PC-3 (cell line): ENCODE measurements around the gene MRPL50. TPM values are rescaled to one million over a fixed set of nuclear protein-coding genes. Genes with fewer than 3 reads are reported as not detected.

Experiments
- ATAC-seq: fragments of 200-7000 bp; cut with Tn5 transposase; 2 replicates; pipeline ENCODE4 v1.9.1; 2020; ENCODE audit warnings: mild to moderate bottlenecking, moderate library complexity
- BruUV-seq: library from RNA; stranded (reverse); fragments of 400-500 nt; replicated peaks from 2 replicates; lab custom pipeline; 2021; lab: Mats Ljungman, UMichigan
- CTCF ChIA-PET: fragments of 300-600 bp; sonication (Branson Sonifier 250); formaldehyde crosslinking; loops from one replicate; lab custom pipeline; 2022; ENCODE audit warnings: antibody characterized with exemption; lab: Charles Lee
- POLR2A ChIA-PET: fragments of 300-600 bp; sonication (Branson Sonifier 250); formaldehyde crosslinking; loops from one replicate; lab custom pipeline; 2022; ENCODE audit warnings: antibody characterized with exemption; ENCODE audit not compliant: unreplicated experiment; lab: Charles Lee
- DNase-seq: peaks from one replicate; pipeline ENCODE4 v3.0.0-alpha.2; 2015
- H2AFZ ChIP-seq: fragments of 300-600 bp; sonication (generic); 2 replicates; pipeline ENCODE4 v1.6.0; 2016; ENCODE audit warnings: antibody characterized with exemption, low read length
- H3F3A ChIP-seq: fragments of 300-600 bp; sonication (generic); one replicate; pipeline ENCODE4 v1.6.0; 2017; ENCODE audit warnings: antibody characterized with exemption, low read length, control low read depth, mild to moderate bottlenecking; ENCODE audit not compliant: unreplicated experiment
- H3K27ac ChIP-seq: fragments of 300-600 bp; sonication (generic); 2 replicates; pipeline ENCODE4 v1.5.1; 2016; ENCODE audit warnings: mild to moderate bottlenecking, low read length
- H3K27me3 ChIP-seq: fragments of 300-600 bp; sonication (generic); 2 replicates; pipeline ENCODE4 v1.6.1; 2016; ENCODE audit warnings: low read length, mixed read lengths
- H3K36me3 ChIP-seq: fragments of 300-600 bp; sonication (generic); 2 replicates; pipeline ENCODE4 v1.6.1; 2016; ENCODE audit warnings: low read depth, mixed run types, low read length, mixed read lengths
- H3K4me1 ChIP-seq: fragments of 300-600 bp; sonication (generic); 2 replicates; pipeline ENCODE4 v1.5.1; 2016; ENCODE audit warnings: low read length; ENCODE audit not compliant: insufficient read depth
- H3K4me2 ChIP-seq: fragments of 300-600 bp; sonication (generic); 2 replicates; pipeline ENCODE4 v1.6.0; 2016; ENCODE audit warnings: low read length
- H3K4me3 ChIP-seq: fragments of 300-600 bp; sonication (generic); 2 replicates; pipeline ENCODE4 v1.5.1; 2016; ENCODE audit warnings: mild to moderate bottlenecking, low read length, mixed read lengths
- H3K79me2 ChIP-seq: fragments of 300-600 bp; sonication (generic); 2 replicates; pipeline ENCODE4 v1.6.1; 2017; ENCODE audit warnings: low read length, mixed read lengths
- H3K9ac ChIP-seq: fragments of 300-600 bp; sonication (generic); 2 replicates; pipeline ENCODE4 v1.6.0; 2016; ENCODE audit warnings: mild to moderate bottlenecking, low read length
- H3K9me2 ChIP-seq: fragments of 300-600 bp; sonication (generic); replicated peaks from 2 replicates; pipeline ENCODE4 v1.6.1; 2016; ENCODE audit warnings: mixed run types, low read length, mixed read lengths
- H3K9me3 ChIP-seq: fragments of 300-600 bp; sonication (generic); 2 replicates; pipeline ENCODE4 v1.6.1; 2016; ENCODE audit warnings: low read length, mixed read lengths
- H4K20me1 ChIP-seq: fragments of 300-600 bp; sonication (generic); 2 replicates; pipeline ENCODE4 v1.6.1; 2016; ENCODE audit warnings: low read length, mixed read lengths
- CTCF ChIP-seq: fragments of 300-600 bp; sonication (generic); conservative IDR thresholded peaks from 2 replicates; pipeline ENCODE4 v1.5.1; 2017; ENCODE audit warnings: antibody characterized with exemption, low read depth, mild to moderate bottlenecking, low read length
- EZH2 ChIP-seq: fragments of 300-600 bp; sonication (generic); IDR thresholded peaks from one replicate; pipeline ENCODE4 v1.6.1; 2017; ENCODE audit warnings: antibody characterized with exemption, mild to moderate bottlenecking, low read length; ENCODE audit not compliant: unreplicated experiment
- EZH2phosphoT487 ChIP-seq: fragments of 300-600 bp; sonication (generic); IDR thresholded peaks from 2 replicates; pipeline ENCODE4 v1.6.1; 2018; ENCODE audit warnings: mild to moderate bottlenecking, antibody characterized with exemption, low read length, borderline replicate concordance
- intact Hi-C: fragments of 100-400 bp; cut with micrococcal nuclease; formaldehyde crosslinking; loops from 2 replicates; pipeline ENCODE4 v1.9.0; 2023
- total RNA-seq: library from RNA; depleted of rRNA; stranded (reverse); fragments of >200 nt; gene quantifications from 2 replicates; pipeline ENCODE4 v1.2.3, GENCODE V29; 2014

The MRPL50 gene
- total RNA-seq, 1 experiment from 2014 or later: 10.2 TPM

GRCh38 chr9:101397746-101398067 lies 711 bp downstream of the MRPL50 start:
- H3K4me3 ChIP-seq: peak overlapping the region; percentile 70
- H3K27ac ChIP-seq: peak overlapping the region; percentile 2; the same call in 1 of the 2 replicates
- DNase-seq (no peak), ATAC-seq (no peak)
- H3F3A ChIP-seq: no peaks in the 10 kb centered on the region
- no peaks in the 10 kb centered on the region for H3K9me3 ChIP-seq
- H3K9ac ChIP-seq: peak overlapping the region; percentile 79
- no peaks in the 10 kb centered on the region for H3K27me3 ChIP-seq
- no peaks in the 10 kb centered on the region for H3K9me2 ChIP-seq
- H4K20me1 ChIP-seq: no peaks in the 10 kb centered on the region
- POLR2A ChIA-PET: no interaction called here
- peaks cover 75% of the 10 kb centered on the region for H3K79me2 ChIP-seq
- CTCF ChIA-PET: no interaction called here
- H2AFZ ChIP-seq: peak overlapping the region; percentile 63; the same call in 1 of the 2 replicates
- H3K4me2 ChIP-seq: peak overlapping the region; percentile 96
- H3K36me3 ChIP-seq: peaks cover 55% of the 10 kb centered on the region
- intact Hi-C loops: no loop called here
- peaks cover 3% of the 10 kb centered on the region; the same call in 1 of the 2 replicates for H3K4me1 ChIP-seq
- no peak for TF ChIP-seq CTCF
- no peak for TF ChIP-seq EZH2
- no peak for TF ChIP-seq EZH2phosphoT487
- BruUV-seq: no TSS peak

GRCh38 chr9:101394687-101395086 lies 3.7 kb downstream of the MRPL50 start:
- Histone ChIP-seq H3K36me3 (peaks cover 41% of the 10 kb centered on the region), H3K27ac (no peak overlapping the region), H3K4me1 (peaks cover 3% of the 10 kb centered on the region; the same call in 1 of the 2 replicates), H3K4me3 (no peak overlapping the region), H3F3A (no peaks in the 10 kb centered on the region), H3K27me3 (no peaks in the 10 kb centered on the region), H3K4me2 (no peak overlapping the region), H3K9me2 (no peaks in the 10 kb centered on the region), H3K9ac (no peak overlapping the region), H2AFZ (no peak overlapping the region), H3K9me3 (no peaks in the 10 kb centered on the region), H3K79me2 (peaks cover 84% of the 10 kb centered on the region), H4K20me1 (no peaks in the 10 kb centered on the region)
- TF ChIP-seq EZH2 (no peak), CTCF (no peak), EZH2phosphoT487 (no peak)
- ATAC-seq (no peak), DNase-seq (no peak)
- ChIA-PET POLR2A (no interaction called here), CTCF (no interaction called here)
- intact Hi-C loops: no loop called here
- no TSS peak for BruUV-seq

- Histone ChIP-seq H3K4me2 (no peak overlapping the region), H3K9me2 (no peaks in the 10 kb centered on the region), H3K4me3 (no peak overlapping the region), H3K9me3 (no peaks in the 10 kb centered on the region), H2AFZ (no peak overlapping the region), H3K4me1 (peaks cover 3% of the 10 kb centered on the region; the same call in 1 of the 2 replicates), H3K36me3 (peaks cover 48% of the 10 kb centered on the region), H3F3A (no peaks in the 10 kb centered on the region), H3K27ac (no peak overlapping the region), H3K79me2 (peaks cover 75% of the 10 kb centered on the region), H4K20me1 (no peaks in the 10 kb centered on the region), H3K9ac (no peak overlapping the region), H3K27me3 (no peaks in the 10 kb centered on the region)
- ATAC-seq (no peak), DNase-seq (no peak)
- TF ChIP-seq EZH2phosphoT487: no peak
- intact Hi-C loops: no loop called here
- CTCF ChIA-PET: no interaction called here
- POLR2A ChIA-PET: no interaction called here
- no TSS peak for BruUV-seq
Measured at GRCh38 chr9:101393135-101393534, 5.3 kb downstream of the MRPL50 start.
